Duodenal mucosa (tissue), 2 donors: ENCODE results near the gene CNPY2.
"Not testable (repeated sequence)": the region's sequence is repeated elsewhere in the genome, so short reads cannot be mapped to it uniquely, and the experiment has no call there.

Experiments used
- H3K27ac ChIP-seq: one replicate; pipeline ENCODE4 v1.7.0; 2013; ENCODE audit warnings: low read depth, low read length
- H3K27me3 ChIP-seq, 2 donors: one replicate each; pipeline ENCODE4 v1.7.0; 2013; ENCODE audit warnings: low read length in 2 of 2, control low read depth in 1 of 2; ENCODE audit not compliant: insufficient read depth in 2 of 2, control insufficient read depth in 1 of 2
- H3K36me3 ChIP-seq, 2 donors: one replicate each; pipeline ENCODE4 v1.7.0; 2013; ENCODE audit warnings: low read length in 2 of 2, control low read depth in 1 of 2; ENCODE audit not compliant: insufficient read depth in 2 of 2, control insufficient read depth in 1 of 2
- H3K4me1 ChIP-seq, 2 donors: one replicate each; pipeline ENCODE4 v1.7.0; 2013; ENCODE audit warnings: low read length in 2 of 2, control low read depth in 1 of 2; ENCODE audit not compliant: insufficient read depth in 2 of 2, control insufficient read depth in 1 of 2
- H3K4me3 ChIP-seq, 2 donors: one replicate each; pipeline ENCODE4 v1.7.0; 2013; ENCODE audit warnings: low read length in 2 of 2, low read depth in 1 of 2
- H3K9ac ChIP-seq, 2 donors: one replicate each; pipeline ENCODE4 v1.7.0; 2013; ENCODE audit warnings: low read length in 2 of 2, low read depth in 1 of 2
- H3K9me3 ChIP-seq, 2 donors: one replicate each; pipeline ENCODE4 v1.7.0; 2013; ENCODE audit warnings: low read length in 2 of 2, control low read depth in 1 of 2; ENCODE audit not compliant: control insufficient read depth in 1 of 2

CNPY2 gene

GRCh38 chr12:56347255-56347654 is 31.5 kb upstream of the CNPY2 start:
- H3K36me3 ChIP-seq: peaks cover 59 to 82% of the 10 kb centered on the region in 2 donors
- H3K27me3 ChIP-seq, H3K4me1 ChIP-seq, H3K9ac ChIP-seq, H3K27ac ChIP-seq, H3K4me3 ChIP-seq, H3K9me3 ChIP-seq: not testable (repeated sequence)

- H3K27ac ChIP-seq: no peak overlapping the region
- no peak overlapping the region for H3K4me3 ChIP-seq
- no peak overlapping the region for H3K9ac ChIP-seq
- no peaks in the 10 kb centered on the region for H3K4me1 ChIP-seq
- H3K9me3 ChIP-seq: no peaks in the 10 kb centered on the region
- H3K27me3 ChIP-seq: no peaks in the 10 kb centered on the region
- peaks cover 59 to 78% of the 10 kb centered on the region in 2 donors for H3K36me3 ChIP-seq
These were observed 30.9 kb upstream of the CNPY2 start for GRCh38 chr12:56346675-56347074.

DNA sequence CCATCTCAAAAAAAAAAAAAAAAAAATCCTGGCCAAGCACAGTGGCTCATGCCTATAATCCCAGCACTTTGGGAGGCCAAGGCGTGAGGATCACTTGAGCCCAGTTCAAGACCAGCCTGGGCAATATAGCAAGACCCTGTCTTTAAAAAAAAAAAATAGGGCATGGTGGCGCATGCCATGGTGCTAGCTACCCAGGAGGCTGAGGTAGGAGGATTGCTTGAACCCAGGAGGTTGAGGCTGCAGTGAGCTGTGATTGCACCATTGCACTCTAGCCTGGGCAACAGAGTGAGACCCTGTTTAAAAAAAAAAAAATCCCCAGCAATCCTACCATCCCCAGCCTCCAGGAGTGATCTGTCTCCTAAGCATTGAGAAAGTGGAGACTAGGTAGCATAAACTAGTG is 26.5 kb upstream of the CNPY2 start:
- peaks cover 27 to 40% of the 10 kb centered on the region in 2 donors for H3K36me3 ChIP-seq
- H3K27me3 ChIP-seq, H3K9me3 ChIP-seq, H3K27ac ChIP-seq, H3K4me3 ChIP-seq, H3K9ac ChIP-seq: not testable (repeated sequence)
- H3K4me1 ChIP-seq: peaks cover 0 to 10% of the 10 kb centered on the region in 2 donors

GRCh38 chr12:56341616-56342015 is 25.8 kb upstream of the CNPY2 start:
- Histone ChIP-seq H3K9me3 (no peaks in the 10 kb centered on the region), H3K27me3 (no peaks in the 10 kb centered on the region), H3K36me3 (peaks cover 26 to 34% of the 10 kb centered on the region in 2 donors), H3K4me3 (no peak overlapping the region), H3K4me1 (peaks cover 0 to 10% of the 10 kb centered on the region in 2 donors), H3K9ac (no peak overlapping the region), H3K27ac (no peak overlapping the region)

GRCh38 chr12:56339158-56339422 is 23.3 kb upstream of the CNPY2 start:
- no peaks in the 10 kb centered on the region for H3K9me3 ChIP-seq
- H3K27ac ChIP-seq: no peak overlapping the region
- no peaks in the 10 kb centered on the region for H3K27me3 ChIP-seq
- H3K4me1 ChIP-seq: peaks cover 0 to 10% of the 10 kb centered on the region in 2 donors
- peak overlapping the region; percentile 12 to 22 for H3K9ac ChIP-seq
- H3K4me3 ChIP-seq: no peak overlapping the region
- peaks cover 14 to 21% of the 10 kb centered on the region in 2 donors for H3K36me3 ChIP-seq

- Histone ChIP-seq H3K9ac (peak within 1 kb of the TSS; percentile 12 to 22), H3K27ac (no peak within 1 kb of the TSS)
These were observed 22.7 kb upstream of the CNPY2 start, which contains the start of gene IL23A for GRCh38 chr12:56338308-56339157. IL23A (plus strand) TSS chr12:56338884; CDS start chr12:56339045, 161 bp downstream.

DNA sequence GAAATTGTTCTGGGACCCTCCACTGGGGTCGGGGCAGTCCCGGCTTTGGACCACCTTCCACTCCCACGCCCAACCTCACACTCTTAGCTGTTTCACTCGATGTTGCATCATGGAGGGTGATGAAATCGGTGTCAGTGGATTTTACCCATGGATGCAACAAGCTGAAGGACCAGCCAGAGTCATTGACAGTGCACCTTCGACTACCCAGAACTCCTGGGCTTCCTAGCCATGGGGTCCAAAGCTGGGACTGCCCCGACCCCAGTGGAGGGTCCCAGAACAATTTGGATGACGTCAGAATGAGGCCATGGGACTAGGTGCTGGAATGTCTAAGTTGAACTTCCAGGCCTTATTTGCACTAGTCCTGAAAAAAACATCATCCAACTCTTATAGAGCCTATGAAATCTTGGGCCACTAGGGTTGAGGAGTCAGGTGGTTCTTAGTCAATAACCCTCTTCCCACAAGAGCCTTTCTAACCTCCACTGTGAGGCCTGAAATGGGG is 22.0 kb upstream of the CNPY2 start:
- Histone ChIP-seq H3K27me3 (no peaks in the 10 kb centered on the region), H3K4me3 (no peak overlapping the region), H3K9ac (no peak overlapping the region), H3K27ac (no peak overlapping the region), H3K36me3 (peaks cover under 1 to 8% of the 10 kb centered on the region in 2 donors), H3K4me1 (peaks cover 7 to 16% of the 10 kb centered on the region in 2 donors), H3K9me3 (no peaks in the 10 kb centered on the region)

More at GRCh38 chr12:56338308-56339157, 22.7 kb upstream of the CNPY2 start, which contains the start of gene IL23A:
- H3K4me3 ChIP-seq: no peak within 1 kb of the TSS
- H3K27me3 ChIP-seq: no peaks in the 10 kb centered on the region
- H3K36me3 ChIP-seq: peaks cover 8 to 16% of the 10 kb centered on the region in 2 donors
- H3K9me3 ChIP-seq: no peaks in the 10 kb centered on the region
- H3K4me1 ChIP-seq: peaks cover 1 to 10% of the 10 kb centered on the region in 2 donors

DNA sequence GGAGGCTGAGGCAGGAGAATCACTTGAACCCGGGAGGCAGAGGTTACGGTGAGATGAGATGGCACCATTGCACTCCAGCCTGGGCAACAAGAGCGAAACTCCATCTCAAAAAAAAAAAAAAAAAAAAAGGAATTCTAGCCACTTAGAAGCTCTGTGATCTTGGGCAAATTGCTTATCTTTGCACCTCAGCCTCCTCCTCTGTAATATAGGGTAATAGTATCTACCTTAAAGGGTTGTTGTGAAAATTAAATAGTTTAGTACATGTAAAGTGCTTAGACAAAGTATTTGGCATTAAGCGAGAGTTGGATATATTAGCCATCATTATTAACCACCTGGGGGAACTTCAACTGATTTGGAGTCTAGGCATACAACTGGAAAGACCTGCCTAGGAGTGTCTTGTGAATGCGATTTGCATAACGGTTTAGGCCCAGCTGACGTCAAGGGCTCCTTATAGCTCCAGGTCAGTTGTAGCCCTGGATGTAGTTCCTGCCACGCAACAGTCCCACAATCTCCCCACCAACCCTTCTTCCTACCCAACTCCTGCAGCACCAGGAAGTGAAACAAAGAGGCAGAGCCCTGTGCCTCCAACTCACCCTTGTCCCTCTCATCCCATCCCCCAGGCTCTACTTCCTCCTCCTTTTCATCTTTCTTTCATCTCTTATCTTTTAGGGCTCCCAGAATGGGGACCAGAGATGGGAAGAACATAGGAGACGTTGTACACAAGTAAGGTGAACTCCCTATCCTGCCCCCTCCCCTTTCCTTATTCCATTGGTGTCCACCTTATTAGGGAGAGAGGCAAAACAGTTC is 20.8 kb upstream of the CNPY2 start:
- Histone ChIP-seq H3K27me3 (no peaks in the 10 kb centered on the region), H3K4me3 (no peak overlapping the region), H3K9me3 (no peaks in the 10 kb centered on the region), H3K36me3 (peaks cover 0 to 3% of the 10 kb centered on the region in 2 donors), H3K9ac (no peak overlapping the region), H3K27ac (no peak overlapping the region), H3K4me1 (peaks cover 11 to 19% of the 10 kb centered on the region in 2 donors)

GRCh38 chr12:56335527-56335926 is 19.7 kb upstream of the CNPY2 start:
- H3K36me3 ChIP-seq, H3K9me3 ChIP-seq, H3K4me3 ChIP-seq, H3K27ac ChIP-seq, H3K27me3 ChIP-seq, H3K9ac ChIP-seq: not testable (repeated sequence)
- H3K4me1 ChIP-seq: peaks cover 11 to 19% of the 10 kb centered on the region in 2 donors

DNA sequence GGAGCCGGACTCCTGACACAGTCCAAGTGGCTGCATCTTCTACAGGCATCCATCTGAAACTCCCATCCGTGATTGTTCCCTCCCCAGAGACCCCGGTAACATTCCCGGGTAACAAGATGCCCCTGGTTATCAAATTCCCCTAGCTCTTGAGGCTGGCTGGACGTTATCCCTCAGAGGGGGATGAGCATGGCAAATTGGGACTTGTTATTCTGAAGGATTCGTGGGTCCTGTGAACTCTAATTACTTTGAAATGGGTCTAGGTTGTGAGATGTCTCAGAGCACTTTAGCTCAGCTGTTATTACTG is 18.7 kb upstream of the CNPY2 start:
- no peaks in the 10 kb centered on the region for H3K27me3 ChIP-seq
- no peaks in the 10 kb centered on the region for H3K36me3 ChIP-seq
- H3K4me1 ChIP-seq: peaks cover 11 to 15% of the 10 kb centered on the region in 2 donors
- no peaks in the 10 kb centered on the region for H3K9me3 ChIP-seq
- H3K27ac ChIP-seq: peak overlapping the region; percentile 80
- H3K4me3 ChIP-seq: peak overlapping the region; percentile 87 to 90
- peak overlapping the region; percentile 91 to 93 for H3K9ac ChIP-seq
